CD4-positive, alpha-beta T cell treated with Interleukin-17A for 1 hour (primary cell): ENCODE results near the gene OR1L1.

Source experiments
- DNase-seq: peaks from one replicate; pipeline ENCODE4 v3.0.0-alpha.2; 2020

Gene OR1L1, protein sequence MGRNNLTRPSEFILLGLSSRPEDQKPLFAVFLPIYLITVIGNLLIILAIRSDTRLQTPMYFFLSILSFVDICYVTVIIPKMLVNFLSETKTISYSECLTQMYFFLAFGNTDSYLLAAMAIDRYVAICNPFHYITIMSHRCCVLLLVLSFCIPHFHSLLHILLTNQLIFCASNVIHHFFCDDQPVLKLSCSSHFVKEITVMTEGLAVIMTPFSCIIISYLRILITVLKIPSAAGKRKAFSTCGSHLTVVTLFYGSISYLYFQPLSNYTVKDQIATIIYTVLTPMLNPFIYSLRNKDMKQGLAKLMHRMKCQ

DNA sequence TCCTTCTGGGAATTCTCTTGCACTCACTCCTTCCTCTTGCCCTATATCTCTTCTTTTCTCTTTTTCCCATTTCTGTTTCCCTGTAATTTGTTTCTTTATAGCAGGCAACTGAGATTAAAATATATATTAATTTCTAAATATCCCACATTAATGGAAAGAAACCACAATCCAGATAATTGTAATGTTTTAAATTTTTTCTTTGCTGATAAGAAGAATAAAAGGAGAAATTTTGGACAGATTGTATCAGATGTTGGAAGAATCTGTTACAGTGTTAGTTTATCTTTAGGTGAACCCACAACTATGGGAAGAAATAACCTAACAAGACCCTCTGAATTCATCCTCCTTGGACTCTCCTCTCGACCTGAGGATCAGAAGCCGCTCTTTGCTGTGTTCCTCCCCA lies at the start of gene OR1L1:
Gene OR1L1, plus strand, starts transcription at position 301 of the 400 bp plus-strand sequence. Its CDS starts 0 bp downstream, at position 301.
- no peak for DNase-seq

DNA sequence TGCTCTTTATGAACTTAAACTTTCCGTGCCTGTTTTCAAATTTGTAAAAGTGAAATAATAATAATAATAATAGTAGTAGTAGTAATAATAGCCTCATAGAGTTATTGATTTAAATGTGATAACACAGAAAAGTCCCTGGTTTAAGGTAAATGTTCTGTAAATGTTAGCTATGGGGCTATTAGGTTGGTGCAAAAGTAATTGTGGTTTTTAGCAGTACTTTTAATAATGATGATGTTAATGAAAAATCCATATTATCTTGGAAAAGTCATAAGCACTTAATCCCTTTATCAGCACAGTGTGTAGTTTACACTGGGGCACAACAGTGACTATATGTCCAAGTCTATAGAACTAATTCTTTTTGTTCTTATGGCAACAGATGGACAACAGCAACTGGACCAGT lies 47.2 kb upstream of the OR1L1 start, which contains the start of gene OR1Q1:
Gene OR1Q1, plus strand, starts transcription at position 377 of the 400 bp plus-strand sequence. Its CDS starts 0 bp downstream, at position 377.
- no peak for DNase-seq

DNA sequence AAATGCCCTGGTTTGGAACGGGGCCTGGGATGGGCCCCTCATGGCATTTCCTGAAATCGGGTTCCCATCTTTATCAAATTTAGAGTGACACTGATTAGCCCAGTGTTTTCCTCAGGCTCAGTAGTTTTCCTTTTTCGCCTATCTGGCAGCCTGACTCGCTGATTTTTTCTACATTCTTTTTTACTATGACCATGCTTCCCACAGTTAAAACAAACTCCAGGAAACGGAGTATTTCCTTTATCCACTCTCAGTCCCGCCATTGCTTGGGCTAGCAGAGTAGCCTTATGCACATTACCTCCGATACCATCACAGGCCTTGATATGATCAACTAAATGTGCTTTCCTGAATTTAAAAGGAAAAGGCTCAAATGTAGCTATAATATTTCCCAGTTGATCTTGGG lies 41.5 kb upstream of the OR1L1 start:
- no peak for DNase-seq

DNA sequence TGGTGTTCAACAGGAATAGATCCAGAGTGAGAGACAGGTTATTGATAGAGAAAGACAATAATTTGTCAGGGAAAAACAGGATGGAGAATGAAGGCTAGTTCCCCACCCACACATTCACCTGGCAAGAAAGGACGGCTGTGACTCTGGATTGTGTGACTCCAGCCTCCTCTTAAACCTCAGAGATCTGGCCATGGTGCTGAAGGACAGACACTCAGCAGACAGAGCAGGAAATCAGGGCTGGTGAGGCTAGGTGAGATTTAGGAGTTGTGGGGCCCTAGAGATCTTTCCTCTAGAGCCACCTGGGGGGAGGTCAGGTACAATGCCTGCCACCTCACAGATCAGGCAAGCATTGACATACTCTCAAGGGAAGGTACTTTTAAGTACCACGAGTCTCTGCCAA lies 19.3 kb upstream of the OR1L1 start:
- no peak for DNase-seq

DNA sequence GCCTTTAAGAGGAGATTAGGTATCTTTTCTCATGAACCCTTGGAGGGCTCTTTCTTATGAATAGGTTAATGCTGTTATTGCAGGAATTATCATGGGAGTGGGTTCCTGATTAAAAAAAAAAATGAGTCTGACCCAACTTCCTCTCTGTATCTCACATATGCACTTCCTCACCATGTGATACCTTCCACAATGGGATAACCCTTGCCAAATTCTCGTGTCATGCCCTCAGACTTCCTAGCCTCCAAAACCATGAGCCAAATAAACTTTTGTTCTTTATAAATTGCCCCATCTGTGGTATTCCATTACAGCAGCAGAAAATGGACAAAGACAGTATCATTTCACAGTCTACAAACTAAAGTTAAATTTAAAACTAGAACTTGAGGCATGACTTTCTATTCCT lies 5.1 kb upstream of the OR1L1 start:
- no peak for DNase-seq

DNA sequence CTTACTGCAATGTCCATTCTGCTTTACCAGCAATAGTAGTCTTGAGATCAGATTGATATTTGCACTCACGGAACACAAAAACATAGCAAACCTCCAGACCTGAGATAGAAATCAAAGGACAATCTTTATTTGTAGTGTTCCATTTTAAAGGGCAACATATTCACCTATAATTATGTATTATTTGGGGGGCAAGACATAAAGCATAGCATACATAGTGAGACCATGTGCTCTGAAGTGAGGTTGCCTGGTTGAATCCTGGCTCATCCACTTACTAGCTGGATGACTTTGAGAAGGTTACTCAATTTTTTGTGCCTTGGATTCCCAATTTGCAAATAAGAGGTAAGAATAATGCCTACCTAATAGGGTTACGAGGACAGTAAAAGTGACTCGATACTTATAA lies 4.0 kb upstream of the OR1L1 start, which contains the start of gene OR1B1:
Gene OR1B1, minus strand, starts transcription at position 101 of the 400 bp plus-strand sequence.
- no peak for DNase-seq

DNA sequence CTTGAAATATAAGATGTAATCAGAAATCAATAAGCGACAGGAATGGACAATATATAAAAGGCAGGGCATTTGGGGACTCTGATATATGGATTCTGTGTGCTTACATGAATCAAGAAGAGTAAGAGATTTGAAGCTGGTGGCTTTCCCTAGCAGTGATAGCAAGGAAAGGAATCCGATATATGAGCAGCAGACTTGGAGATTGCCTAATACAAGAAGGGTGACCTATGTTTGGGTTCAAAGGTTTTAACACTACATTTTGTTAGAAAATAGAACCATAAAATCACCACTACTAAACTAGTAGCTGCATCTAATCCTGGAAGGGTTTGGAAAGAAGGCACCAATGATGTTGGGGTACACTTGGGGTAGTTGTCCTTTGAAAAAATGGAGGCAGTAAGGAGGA lies 11.0 kb downstream of the OR1L1 start:
- DNase-seq, result no peak

DNA sequence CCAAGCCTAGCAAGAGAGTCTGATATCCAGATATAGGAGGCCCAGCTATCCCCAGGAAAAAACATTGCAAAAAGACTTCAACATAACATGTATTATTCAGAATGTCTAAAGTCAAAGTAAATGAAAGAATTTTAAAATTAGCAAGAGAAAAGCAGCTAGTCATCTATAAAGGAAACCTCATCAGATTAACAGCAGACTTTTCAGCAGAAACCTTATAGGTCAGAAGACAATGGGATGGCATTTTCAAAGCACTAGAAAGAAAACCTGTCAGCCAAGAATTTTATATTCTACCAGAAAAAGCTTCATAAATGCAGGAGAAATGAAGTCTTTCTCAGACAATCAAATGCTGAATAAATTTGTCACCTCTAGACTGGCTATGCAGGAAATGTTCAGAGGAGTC lies 23.3 kb downstream of the OR1L1 start:
- no peak for DNase-seq

DNA sequence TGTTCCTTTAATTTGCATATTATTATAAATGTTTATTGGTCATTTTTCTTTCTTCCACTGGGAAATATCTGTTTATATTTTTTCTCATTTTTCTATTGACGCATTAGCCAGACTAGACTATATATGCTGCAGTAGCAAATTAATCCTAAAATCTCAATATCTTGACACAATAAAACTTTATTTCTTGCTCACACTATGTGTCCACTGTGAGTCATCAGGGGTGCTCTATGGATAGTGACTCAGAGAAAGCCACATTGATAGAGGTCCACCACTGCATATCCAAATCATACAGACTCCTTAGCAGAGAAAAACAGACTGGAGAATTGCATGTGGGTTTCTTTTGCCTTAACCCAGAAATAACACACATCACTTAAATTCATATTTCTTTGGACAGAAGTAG lies 34.2 kb downstream of the OR1L1 start:
- no peak for DNase-seq
